GM19463 (cell line): ENCODE measurements around the gene TFR2.
"Not testable (repeated sequence)": the region's sequence is repeated elsewhere in the genome, so short reads cannot be mapped to it uniquely, and the experiment has no call there.

Source experiments
- ATAC-seq: cut with Tn5 transposase; IDR thresholded peaks from one replicate; pipeline ENCODE4 v1.9.1; 2021; ENCODE audit warnings: mild to moderate bottlenecking, moderate library complexity; ENCODE audit not compliant: unreplicated experiment

Gene TFR2

GRCh38 chr7:100678291-100678984, 37.1 kb upstream of the TFR2 start:
- ATAC-seq, result no peak

- ATAC-seq, result no peak
These were observed 36.2 kb upstream of the TFR2 start for GRCh38 chr7:100677308-100678267.

GRCh38 chr7:100676501-100677306, 35.4 kb upstream of the TFR2 start:
- ATAC-seq, result no peak

GRCh38 chr7:100675581-100676350, 34.4 kb upstream of the TFR2 start:
- ATAC-seq, result peak; percentile 28

- ATAC-seq, result no peak
These were observed 33.7 kb upstream of the TFR2 start for GRCh38 chr7:100675105-100675451.

GRCh38 chr7:100674411-100675104, 33.2 kb upstream of the TFR2 start:
- no peak for ATAC-seq

GRCh38 chr7:100673942-100674410, 32.6 kb upstream of the TFR2 start:
- ATAC-seq, result no peak

- ATAC-seq, result peak; percentile 66
These were observed 32.1 kb upstream of the TFR2 start, which contains the start of gene GNB2 for GRCh38 chr7:100673302-100673941. Gene GNB2, plus strand, starts transcription at chr7:100673740. Its CDS starts 2,526 bp downstream, at chr7:100676266.

- no peak for ATAC-seq
These were observed 30.3 kb upstream of the TFR2 start for GRCh38 chr7:100671353-100672327.

GRCh38 chr7:100670074-100670473, 28.7 kb upstream of the TFR2 start:
- no peak for ATAC-seq

- ATAC-seq, result not testable (repeated sequence)
These were observed 27.8 kb upstream of the TFR2 start for GRCh38 chr7:100669106-100669505.

GRCh38 chr7:100668069-100668449, 26.7 kb upstream of the TFR2 start:
- ATAC-seq, result no peak

GRCh38 chr7:100667331-100668068, 26.1 kb upstream of the TFR2 start:
- ATAC-seq, result no peak

- ATAC-seq, result no peak
These were observed 23.9 kb upstream of the TFR2 start for GRCh38 chr7:100665168-100665726.

- not testable (repeated sequence) for ATAC-seq
These were observed 20.9 kb upstream of the TFR2 start for GRCh38 chr7:100662194-100662776.

- no peak for ATAC-seq
These were observed 14.7 kb upstream of the TFR2 start, which contains the start of gene ACTL6B for GRCh38 chr7:100655908-100656674. Gene ACTL6B, minus strand, starts transcription at chr7:100656448. Its CDS starts 94 bp downstream, at chr7:100656354.
